Neutrophil (primary cell): ENCODE data around the gene SYDE1.
"Not testable (repeated sequence)": the region's sequence is repeated elsewhere in the genome, so short reads cannot be mapped to it uniquely, and the experiment has no call there.

Source experiments
- H3K27ac ChIP-seq: fragments of 200-600 bp; sonication (generic); 2 replicates; pipeline ENCODE4 v1.5.1; 2016; ENCODE audit warnings: mild to moderate bottlenecking, moderate library complexity
- H3K27me3 ChIP-seq: fragments of 200-600 bp; sonication (generic); 2 replicates; pipeline ENCODE4 v1.6.0; 2016; ENCODE audit warnings: mild to moderate bottlenecking
- H3K36me3 ChIP-seq: fragments of 200-600 bp; sonication (generic); 2 replicates; pipeline ENCODE4 v1.5.1; 2017
- H3K4me1 ChIP-seq, 2 experiments: fragments of 200-600 bp in 1 of 2; sonication (generic) in 1 of 2; 1 replicate in 1 of 2; 2 replicates in 1 of 2; pipeline versions ENCODE4 v1.5.1 to v1.6.1; 2013 to 2016; ENCODE audit warnings: low read depth in 1 of 2, low read length in 1 of 2, mild to moderate bottlenecking in 1 of 2, moderate library complexity in 1 of 2; ENCODE audit not compliant: control insufficient read depth in 1 of 2, insufficient read depth in 1 of 2
- H3K4me3 ChIP-seq, 2 experiments: fragments of 200-600 bp in 1 of 2; sonication (generic) in 1 of 2; 1 replicate in 1 of 2; 2 replicates in 1 of 2; pipeline ENCODE4 v1.5.1; 2013 to 2016; ENCODE audit warnings: low read depth in 1 of 2, low read length in 1 of 2, mild to moderate bottlenecking in 1 of 2, moderate library complexity in 1 of 2
- H3K9me3 ChIP-seq: fragments of 200-600 bp; sonication (generic); 2 replicates; pipeline ENCODE4 v1.5.1; 2016
- TF ChIP-seq, protein P1 (sequence below): fragments of 200-600 bp; sonication (generic); IDR thresholded peaks from 2 replicates; pipeline ENCODE4 v1.5.1; 2016; ENCODE audit warnings: antibody characterized with exemption

SYDE1 gene

DNA sequence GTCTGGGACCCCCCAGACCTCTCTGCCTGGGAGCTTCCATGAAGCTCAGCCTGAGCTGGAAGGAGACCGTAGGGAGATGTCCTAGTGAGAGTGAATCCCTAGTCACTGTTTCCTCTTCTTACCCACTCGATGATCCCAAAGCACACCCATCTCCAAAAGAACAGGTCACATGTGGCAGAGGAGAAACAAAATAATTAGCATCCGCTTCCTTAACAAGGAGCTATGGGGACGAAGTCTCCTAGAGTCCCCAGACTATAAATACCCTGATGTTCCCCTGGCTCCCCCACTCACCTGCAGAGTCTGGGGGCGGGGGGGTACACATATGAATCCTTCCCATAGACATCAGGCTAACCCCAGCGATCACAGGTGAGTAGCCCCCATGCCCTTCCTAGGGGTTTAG lies 25.3 kb upstream of the SYDE1 start, which contains the start of gene OR1I1:
OR1I1 (plus strand) TSS at position 301 of the 400 bp plus-strand sequence. CDS start 4,855 bp downstream, outside the sequence.
- H3K4me1 ChIP-seq, result no peaks in the 10 kb centered on the region
- TF ChIP-seq, protein P1, sequence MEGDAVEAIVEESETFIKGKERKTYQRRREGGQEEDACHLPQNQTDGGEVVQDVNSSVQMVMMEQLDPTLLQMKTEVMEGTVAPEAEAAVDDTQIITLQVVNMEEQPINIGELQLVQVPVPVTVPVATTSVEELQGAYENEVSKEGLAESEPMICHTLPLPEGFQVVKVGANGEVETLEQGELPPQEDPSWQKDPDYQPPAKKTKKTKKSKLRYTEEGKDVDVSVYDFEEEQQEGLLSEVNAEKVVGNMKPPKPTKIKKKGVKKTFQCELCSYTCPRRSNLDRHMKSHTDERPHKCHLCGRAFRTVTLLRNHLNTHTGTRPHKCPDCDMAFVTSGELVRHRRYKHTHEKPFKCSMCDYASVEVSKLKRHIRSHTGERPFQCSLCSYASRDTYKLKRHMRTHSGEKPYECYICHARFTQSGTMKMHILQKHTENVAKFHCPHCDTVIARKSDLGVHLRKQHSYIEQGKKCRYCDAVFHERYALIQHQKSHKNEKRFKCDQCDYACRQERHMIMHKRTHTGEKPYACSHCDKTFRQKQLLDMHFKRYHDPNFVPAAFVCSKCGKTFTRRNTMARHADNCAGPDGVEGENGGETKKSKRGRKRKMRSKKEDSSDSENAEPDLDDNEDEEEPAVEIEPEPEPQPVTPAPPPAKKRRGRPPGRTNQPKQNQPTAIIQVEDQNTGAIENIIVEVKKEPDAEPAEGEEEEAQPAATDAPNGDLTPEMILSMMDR, result no peak
- no peak within 1 kb of the TSS for H3K4me3 ChIP-seq
- no peak within 1 kb of the TSS for H3K27ac ChIP-seq
- H3K36me3 ChIP-seq, result no peaks in the 10 kb centered on the region
- no peaks in the 10 kb centered on the region for H3K9me3 ChIP-seq
- H3K27me3 ChIP-seq, result peaks cover 21% of the 10 kb centered on the region

- no peaks in the 10 kb centered on the region for H3K36me3 ChIP-seq
- no peak overlapping the region for H3K27ac ChIP-seq
- peaks cover 30% of the 10 kb centered on the region for H3K27me3 ChIP-seq
- no peaks in the 10 kb centered on the region for H3K9me3 ChIP-seq
- no peaks in the 10 kb centered on the region for H3K4me1 ChIP-seq
- TF ChIP-seq, protein P1, result no peak
- H3K4me3 ChIP-seq, result no peak overlapping the region
Observed at GRCh38 chr19:15087182-15087581, 20.0 kb upstream of the SYDE1 start.

DNA sequence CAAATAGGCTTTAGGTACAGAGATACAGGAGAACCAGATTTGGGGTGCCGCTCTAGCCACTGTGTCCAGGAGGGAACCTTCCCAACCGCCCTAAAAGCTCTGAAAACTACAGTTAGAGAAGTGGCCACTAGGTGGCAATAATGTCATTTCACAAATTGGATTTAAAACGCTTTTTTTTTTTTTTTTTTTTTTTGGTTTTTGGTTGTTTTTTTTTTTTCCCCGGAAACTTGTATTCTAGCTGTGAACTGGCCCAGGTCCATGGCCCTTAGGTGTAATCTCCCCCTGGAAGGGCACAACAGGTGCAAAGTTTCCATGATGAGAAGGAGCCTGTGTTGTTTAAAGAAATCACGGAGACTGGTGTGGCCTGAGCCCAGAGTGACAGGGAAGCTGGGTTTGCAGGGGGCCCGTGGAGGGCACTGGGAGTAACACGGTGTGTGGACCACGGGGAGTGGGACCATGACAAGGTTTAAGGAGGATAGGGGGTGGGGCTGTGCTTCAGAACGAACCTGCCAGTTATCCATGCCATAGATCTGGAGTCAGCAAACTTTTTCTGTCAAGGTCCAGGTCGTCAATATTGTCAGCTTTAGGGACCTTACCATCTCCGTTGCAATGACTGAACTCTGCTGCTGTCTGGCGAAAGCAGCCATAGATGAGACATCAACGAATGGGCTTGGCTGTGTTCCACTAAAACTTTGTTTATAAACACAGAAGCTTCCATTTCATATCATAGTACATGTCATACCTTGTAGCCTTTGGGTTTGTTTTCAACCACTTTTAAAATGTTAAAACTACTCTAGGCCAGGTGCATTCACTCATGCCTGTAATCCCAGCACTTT lies 15.1 kb upstream of the SYDE1 start:
- H3K27me3 ChIP-seq, result peaks cover 34% of the 10 kb centered on the region
- no peaks in the 10 kb centered on the region for H3K4me1 ChIP-seq
- H3K36me3 ChIP-seq, result no peaks in the 10 kb centered on the region
- H3K27ac ChIP-seq, result no peak overlapping the region
- TF ChIP-seq, protein P1, result peak; percentile 51
- no peaks in the 10 kb centered on the region for H3K9me3 ChIP-seq
- H3K4me3 ChIP-seq, result no peak overlapping the region

GRCh38 chr19:15093001-15093400 lies 14.2 kb upstream of the SYDE1 start:
- no peaks in the 10 kb centered on the region for H3K4me1 ChIP-seq
- no peak overlapping the region for H3K4me3 ChIP-seq
- no peak overlapping the region for H3K27ac ChIP-seq
- H3K27me3 ChIP-seq, result peaks cover 25% of the 10 kb centered on the region
- no peaks in the 10 kb centered on the region for H3K9me3 ChIP-seq
- H3K36me3 ChIP-seq, result no peaks in the 10 kb centered on the region
- TF ChIP-seq, protein P1, result no peak

DNA sequence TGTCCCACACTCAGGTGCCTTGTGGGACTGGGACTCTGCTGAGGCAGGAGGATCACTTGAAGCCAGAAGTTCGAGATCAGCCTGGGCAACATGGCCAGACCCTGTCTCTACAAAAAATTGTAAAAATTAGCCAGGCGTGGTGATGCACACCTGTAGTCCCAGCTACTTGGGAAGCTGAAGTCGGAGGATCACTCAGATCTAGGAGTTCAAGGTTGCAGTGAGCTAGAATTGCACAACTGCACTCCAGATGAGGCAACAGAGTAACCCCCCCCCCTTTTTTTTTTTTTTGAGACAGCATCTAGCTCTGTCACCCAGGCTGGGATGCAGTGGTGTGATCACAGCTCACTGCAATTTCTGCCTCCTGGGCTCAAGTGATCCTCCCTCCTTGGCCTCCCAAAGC lies 11.0 kb upstream of the SYDE1 start:
- TF ChIP-seq, protein P1, result no peak
- no peak overlapping the region for H3K4me3 ChIP-seq
- no peaks in the 10 kb centered on the region for H3K4me1 ChIP-seq
- H3K9me3 ChIP-seq, result no peaks in the 10 kb centered on the region
- no peaks in the 10 kb centered on the region for H3K36me3 ChIP-seq
- peaks cover 14% of the 10 kb centered on the region for H3K27me3 ChIP-seq
- H3K27ac ChIP-seq, result no peak overlapping the region

DNA sequence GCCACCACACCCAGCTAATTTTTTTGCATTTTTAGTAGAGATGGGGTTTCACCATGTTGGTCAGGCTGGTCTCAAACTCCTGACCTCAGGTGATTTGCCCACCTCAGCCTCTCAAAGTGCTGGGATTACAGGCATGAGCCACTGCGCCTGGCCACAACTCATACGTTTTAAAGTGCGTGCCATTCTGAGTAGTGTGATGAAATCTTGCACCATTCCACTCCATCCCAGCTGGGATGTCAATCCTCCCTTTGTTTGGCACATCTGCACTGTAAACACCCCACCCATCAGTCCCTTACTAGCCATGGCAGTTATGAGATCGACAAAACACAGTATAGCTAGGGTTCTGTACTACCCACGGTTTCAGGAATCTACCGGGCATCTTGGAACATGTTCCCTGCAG lies 9.2 kb upstream of the SYDE1 start:
- not testable (repeated sequence) for H3K27ac ChIP-seq, H3K36me3 ChIP-seq, H3K4me1 ChIP-seq, H3K4me3 ChIP-seq, H3K9me3 ChIP-seq
- peaks cover 14% of the 10 kb centered on the region for H3K27me3 ChIP-seq
